Esophagus muscularis mucosa (tissue), 4 donors: ENCODE measurements around the gene RTN4IP1.

Experiments used
- CTCF ChIP-seq, 3 experiments: fragments of 200-600 bp in 2 of 3; fragments of 450-650 bp in 1 of 3; sonication (generic) in 2 of 3; IDR thresholded peaks; one replicate each; pipeline ENCODE4 v1.5.1; 2017 to 2019; ENCODE audit warnings: antibody characterized with exemption in 3 of 3, mild to moderate bottlenecking in 2 of 3, moderate library complexity in 1 of 3
- EP300 ChIP-seq: sonication (generic); formaldehyde crosslinking; IDR thresholded peaks from one replicate; pipeline ENCODE4 v1.6.1; 2017; ENCODE audit warnings: antibody characterized with exemption
- POLR2A ChIP-seq: fragments of 450-650 bp; IDR thresholded peaks from one replicate; pipeline ENCODE4 v1.6.1; 2017; ENCODE audit warnings: antibody characterized with exemption, moderate library complexity, mild to moderate bottlenecking, low read depth
- POLR2AphosphoS5 ChIP-seq, 2 donors: sonication (generic); formaldehyde crosslinking; IDR thresholded peaks; one replicate each; pipeline ENCODE4 v1.6.1; 2017; ENCODE audit warnings: antibody characterized with exemption in 2 of 2

GRCh38 chr6:106574741-106575458, 54.4 kb downstream of the RTN4IP1 start:
- no peak for TF ChIP-seq CTCF (IDR thresholded peaks at IDR 0.05)
- TF ChIP-seq POLR2A = no peak
- TF ChIP-seq POLR2AphosphoS5 (IDR thresholded peaks at IDR 0.05) = no peak
- no peak for TF ChIP-seq EP300
